Activated CD4-positive, alpha-beta T cell treated with anti-CD3 and anti-CD28 coated beads, Interleukin-2, Interleukin-6, amounts not matched to agents 100 ng/mL and 50 ng/mL, durations not matched to agents 16 hours and 8 hours (primary cell): Measurements from ENCODE around the gene SLC37A2.

Experiments used
- DNase-seq: peaks from one replicate; pipeline ENCODE4 v3.0.0-alpha.2; 2020

SLC37A2 gene

DNA sequence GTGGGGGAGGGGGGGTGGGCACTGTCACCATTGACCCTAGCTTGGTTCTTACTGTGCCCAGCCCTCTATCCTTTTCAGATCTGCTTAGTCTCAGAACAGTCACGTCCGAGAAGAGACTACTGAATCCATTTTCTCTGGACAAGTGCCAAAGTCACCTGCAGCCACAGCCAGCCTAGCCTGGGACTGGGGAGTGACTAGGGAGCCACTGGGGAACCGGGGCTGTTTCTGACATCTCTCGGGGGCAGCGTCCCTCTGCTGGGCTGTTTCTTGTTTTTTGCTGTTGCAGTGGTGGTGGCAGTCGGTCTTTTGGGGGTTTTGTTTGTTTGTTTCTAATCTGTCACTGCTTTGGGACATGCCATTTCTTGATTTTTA, 8.7 kb downstream of the SLC37A2 start:
- DNase-seq: no peak

DNA sequence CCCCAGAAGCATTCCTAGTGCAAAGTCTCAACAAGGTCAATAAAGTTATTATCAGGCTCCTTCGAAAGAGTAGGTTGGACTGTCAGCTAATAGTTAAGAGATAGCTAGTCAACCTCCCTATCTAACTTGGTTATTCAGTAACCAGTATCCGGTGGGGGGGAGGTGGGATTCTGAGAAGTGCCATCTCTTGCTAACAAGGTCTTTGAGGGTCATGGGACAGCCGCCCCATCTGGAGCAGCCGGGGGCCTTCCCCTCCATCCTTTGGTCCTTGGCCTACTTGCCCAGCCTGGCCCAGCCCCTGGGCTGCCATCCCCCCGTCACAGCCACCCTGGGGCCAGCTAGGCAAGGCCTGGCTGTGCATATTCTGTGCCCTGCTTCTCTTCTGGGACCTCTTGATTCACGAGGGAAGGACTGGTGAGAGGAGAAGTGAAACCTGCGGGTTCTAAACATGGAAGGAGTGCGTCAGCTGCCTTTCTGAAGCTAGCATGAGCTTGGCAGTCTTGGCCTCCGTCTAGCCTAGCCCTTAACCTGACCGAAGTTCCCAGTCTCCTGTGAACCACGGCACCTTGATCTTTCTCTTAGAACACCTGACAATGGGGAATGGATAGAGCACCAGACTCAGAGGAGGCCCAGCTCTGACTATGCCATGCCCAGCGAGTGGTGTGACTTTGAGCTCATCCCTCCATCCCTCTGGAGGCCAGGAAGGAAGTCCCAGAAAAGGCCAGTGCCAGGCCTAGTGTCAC, 9.3 kb downstream of the SLC37A2 start:
- DNase-seq: no peak

DNA sequence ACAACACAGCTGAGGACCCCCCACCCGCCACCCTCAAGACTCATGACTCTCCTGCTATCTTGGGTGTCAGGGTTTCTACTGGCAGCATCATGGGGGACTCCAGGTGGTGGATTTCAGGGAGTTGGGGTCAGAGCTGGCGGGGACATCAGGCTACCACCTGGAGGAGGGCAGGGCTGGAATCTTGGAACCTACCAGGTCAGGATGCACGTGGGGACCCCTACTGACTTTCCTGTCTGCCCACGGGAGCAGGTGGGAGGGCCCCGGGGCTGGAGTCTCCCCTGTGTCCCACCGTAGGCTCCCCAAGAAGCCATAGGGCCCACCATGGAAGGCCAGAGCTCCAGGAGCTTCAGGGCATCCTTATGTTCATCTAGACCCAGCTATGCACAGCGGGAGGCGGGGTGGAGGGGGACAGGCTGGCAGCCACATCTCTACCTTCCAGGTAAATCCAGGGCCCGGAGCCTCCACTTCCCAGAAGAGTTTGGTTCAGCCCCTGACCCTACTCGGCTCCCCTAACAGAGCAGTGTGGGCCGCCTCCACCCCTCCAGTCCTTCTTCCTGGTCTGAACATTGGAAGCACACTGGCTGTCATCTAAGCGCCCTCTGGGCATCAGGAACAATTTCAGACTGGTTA, 10.0 kb downstream of the SLC37A2 start:
- DNase-seq: no peak

- DNase-seq: no peak
Measured at GRCh38 chr11:125073616-125074483, 10.7 kb downstream of the SLC37A2 start.

DNA sequence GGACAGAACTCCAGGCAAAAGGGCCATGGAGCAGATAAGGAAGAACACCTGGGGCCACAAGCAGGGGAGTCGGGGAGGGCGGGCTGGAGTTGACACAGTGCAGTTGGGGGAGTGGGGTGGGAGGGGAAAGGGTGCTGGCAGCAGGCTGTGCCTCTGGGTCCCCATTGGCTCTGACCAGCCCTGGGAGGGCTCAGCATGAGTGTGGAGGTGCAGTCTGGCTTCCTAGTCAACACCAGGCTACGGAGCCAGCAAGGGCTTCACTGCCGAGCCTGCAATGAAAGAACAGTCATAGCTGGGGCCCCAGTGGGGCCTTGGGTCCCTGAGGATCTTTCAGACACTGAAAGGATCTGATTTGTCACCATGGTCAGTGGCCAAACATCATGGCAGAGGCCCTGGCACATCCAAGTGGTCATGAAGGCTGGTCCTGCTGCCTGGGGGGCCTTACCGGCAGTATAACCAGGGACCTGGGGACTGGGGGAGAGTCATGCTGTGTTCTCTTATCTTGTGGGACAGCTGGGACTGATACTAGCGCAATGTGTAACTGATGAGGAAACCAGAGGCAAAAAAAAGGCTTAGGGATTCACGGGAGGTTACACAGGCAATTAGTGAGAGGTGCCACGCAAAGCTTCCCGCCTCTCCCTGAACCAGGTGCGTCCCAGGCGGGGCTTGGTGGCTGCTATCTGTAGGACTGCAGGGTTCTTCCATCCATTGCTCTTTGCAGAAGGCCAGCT, 11.6 kb downstream of the SLC37A2 start:
- no peak for DNase-seq

DNA sequence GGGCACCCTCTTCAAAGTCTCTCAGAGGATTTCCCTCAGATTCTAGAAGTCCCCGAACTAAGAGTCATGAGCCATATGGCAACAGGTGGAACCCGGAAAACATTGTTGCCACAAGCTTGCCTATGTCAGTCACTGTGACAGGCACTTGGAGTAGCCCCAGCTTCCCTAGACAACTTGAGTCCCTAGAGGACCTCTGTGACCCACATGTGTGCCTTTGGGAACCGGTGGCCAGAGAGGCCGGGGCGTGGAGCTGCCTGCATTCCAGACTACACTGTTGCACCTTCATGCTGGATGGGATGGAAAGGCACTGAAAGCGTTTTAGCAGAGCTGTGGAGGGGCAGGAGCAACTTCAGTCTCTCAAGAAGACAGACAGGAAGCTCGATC, 12.1 kb downstream of the SLC37A2 start:
- DNase-seq: no peak

- no peak for DNase-seq
Measured at GRCh38 chr11:125075900-125076317, 12.8 kb downstream of the SLC37A2 start.

DNA sequence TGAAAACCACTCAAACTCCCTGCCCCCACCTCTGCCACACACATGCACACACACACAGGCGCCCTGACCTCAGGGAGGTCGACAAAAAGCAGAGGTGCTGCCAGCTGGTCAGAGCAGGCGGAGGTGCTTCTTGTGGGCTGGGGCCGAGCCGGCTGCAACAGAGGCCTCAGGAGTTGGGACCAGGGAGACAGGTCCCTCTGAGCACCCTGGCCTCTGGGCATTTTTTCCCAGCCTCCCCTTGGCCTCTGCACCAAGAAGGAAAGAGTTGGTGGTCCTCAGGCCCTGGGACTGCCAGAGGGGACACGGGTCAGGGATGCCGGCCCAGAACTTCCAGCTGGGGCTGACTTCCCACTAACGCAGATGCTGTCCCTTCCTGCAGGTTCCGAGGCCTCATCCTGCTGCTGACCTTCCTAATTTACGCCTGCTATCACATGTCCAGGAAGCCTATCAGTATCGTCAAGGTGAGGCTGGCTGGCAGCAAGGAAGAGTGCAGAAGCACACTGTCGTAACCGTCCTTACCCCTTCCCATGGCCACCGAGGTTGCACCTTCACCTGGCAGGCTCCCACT, 13.4 kb downstream of the SLC37A2 start:
- no peak for DNase-seq

DNA sequence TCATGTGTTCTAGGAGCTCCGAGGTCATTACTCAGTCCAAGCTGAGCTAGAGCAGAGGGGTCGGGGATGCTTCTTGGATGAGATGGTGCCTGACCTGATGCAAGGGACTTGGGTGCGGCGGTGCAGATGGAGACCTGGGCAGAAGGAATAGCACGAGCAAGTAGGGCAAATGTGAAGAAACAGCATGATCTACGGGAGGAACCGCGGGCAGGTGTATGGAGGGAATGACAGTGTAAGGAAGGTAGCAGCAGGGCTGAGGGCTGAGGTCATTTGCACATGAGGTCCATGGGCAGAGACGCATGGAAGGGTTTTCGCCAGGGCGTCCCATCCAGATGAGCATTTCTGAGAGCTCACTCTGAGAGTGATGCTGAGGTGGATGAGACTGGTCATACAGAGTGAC, 14.9 kb downstream of the SLC37A2 start:
- no peak for DNase-seq

DNA sequence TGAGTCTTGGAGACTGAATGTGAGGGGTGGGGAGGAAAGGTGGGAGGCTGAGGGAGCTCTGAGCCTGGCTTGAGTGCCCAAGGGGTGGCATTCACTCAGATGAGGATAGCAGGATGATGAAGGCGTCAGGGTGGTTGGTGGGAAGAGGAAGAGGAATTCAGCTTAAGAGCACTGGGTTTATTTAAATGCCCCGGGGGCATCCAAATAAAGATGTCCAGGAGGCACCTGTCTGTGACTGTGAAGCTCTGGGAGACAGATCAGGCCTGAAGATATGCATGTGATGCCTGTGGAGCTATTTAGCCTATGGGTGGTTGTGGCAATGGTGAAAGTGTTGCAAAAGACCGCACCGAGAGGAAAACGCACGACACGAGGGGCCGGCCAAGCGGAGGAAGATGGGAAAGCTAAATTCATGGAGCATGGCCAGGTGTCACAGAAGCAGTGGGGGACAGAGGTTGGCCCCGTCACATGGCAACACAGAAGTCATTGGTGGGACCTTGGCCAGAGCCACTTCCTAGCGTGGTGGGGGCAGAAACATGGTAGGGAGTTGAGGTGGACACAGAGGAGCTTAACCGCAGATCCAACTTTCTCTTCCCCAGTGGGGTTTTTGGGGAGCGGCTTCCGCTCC, 15.5 kb downstream of the SLC37A2 start:
- no peak for DNase-seq

DNA sequence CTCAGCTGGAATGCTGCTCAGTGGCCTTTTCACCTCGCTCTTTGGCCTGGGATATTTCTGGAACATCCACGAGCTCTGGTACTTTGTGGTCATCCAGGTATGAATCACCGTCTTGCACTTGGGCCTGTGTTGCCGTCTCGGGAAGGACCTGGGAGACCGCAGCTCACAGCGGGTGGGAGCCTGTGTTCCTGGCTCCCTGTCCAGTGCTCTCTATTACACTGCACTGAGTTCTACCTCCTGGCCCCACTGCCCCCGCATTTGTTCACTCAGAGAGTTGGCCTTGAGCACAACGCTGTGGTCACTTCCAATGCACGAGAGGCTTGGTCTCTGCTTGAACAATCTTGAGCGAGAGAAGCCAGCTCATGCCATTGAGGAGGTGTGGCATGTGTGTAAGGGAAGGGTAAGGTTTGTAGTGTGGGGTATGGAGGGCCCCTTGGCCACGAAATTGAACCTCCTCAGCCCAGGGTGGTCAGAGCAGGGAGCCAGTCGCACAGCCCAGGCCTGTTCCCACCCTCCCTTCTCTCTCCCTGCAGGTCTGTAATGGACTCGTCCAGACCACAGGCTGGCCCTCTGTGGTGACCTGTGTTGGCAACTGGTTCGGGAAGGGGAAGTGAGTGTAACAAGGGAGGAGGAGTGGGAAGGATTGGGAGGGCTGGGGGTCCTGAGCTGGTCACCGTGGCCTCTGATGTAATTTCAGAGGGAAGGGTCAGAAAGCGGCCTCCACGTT, 16.2 kb downstream of the SLC37A2 start:
- no peak for DNase-seq

DNA sequence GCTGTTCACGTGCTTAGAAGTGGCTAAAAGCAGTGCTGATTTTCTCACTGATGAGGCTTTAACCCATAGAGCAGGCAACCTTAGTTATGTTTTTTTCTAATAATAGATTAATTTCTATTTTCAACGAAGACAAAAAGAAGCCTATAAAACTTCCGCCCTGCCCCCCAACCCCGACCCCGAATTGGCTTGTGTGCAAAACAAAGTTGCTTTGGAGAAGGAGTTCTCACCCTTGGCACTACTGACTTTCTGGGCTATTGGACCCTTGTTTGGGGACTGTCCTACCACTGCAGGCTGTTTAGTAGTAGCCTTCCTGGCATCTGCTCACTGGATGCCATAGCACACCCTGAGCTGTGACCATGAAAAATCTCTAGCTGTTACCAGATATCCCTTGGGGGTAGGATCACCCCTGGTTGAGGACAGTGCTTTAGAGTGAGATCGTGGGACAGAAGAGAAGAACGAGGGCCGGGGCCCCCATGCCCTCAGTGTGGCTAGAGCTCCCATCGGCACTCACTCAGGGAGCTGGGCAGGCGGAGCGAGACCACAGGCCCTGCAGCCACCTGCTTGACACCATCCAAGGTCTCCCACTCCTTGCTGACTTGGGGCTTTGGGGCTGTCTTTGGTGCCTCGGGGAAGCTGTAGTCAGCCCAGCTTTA, 16.9 kb downstream of the SLC37A2 start:
- DNase-seq: no peak

- DNase-seq: no peak
Measured at GRCh38 chr11:125080531-125080911, 17.4 kb downstream of the SLC37A2 start.

DNA sequence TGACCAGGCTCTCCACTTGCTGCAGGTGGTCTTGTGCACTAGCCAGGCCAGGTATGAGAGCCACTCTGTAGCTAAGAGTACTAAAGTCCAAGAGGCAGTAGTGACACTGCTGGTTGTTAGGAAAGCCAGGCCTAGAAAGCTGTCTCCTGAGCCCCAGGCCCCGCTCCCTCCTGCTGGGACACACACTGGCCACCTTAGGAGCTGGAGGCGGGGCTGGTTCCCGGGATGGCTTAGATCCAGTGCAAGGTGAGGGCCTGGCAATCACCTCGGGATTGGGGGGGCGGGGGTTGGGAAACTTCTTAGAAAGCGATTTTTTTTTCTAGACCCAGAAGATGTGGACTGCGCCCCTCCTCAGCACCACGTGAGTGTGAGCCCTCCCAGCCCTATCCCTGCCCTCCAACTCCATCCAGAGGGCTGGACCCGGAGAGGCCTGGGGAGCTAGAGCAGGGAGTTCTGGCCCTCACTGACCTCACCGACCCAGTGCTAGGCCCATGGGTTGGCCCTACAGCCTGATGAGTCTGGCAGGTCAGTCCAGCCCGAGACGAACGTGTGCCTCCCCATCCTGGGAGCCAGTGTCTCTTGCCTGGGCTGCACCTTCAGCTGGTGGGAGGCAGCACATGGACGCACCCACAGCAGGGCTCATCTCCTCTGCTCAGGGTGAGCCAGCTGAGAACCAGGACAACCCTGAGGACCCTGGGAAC, 18.1 kb downstream of the SLC37A2 start:
- no peak for DNase-seq

DNA sequence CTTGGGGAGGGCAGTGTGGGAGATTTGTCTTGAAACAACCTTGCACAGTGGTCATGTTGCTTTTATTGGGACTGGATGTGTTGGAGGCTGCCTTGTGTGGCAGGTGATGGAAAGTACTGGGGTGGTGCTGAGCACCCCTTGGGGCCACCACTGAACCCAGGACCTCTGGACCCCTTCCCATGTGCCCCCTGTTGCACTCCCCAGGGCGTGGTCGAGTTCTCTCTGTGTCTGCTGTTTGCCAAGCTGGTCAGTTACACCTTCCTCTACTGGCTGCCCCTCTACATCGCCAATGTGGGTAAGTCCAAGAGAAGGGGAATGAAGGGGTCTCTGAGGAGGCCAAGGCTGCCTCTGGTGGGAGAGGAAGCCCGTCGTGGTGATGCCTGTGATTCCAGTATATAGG, 18.9 kb downstream of the SLC37A2 start:
- DNase-seq: no peak

- no peak for DNase-seq
Measured at GRCh38 chr11:125082611-125083311, 19.7 kb downstream of the SLC37A2 start.

GRCh38 chr11:125083312-125084056, 20.4 kb downstream of the SLC37A2 start:
- DNase-seq: no peak

DNA sequence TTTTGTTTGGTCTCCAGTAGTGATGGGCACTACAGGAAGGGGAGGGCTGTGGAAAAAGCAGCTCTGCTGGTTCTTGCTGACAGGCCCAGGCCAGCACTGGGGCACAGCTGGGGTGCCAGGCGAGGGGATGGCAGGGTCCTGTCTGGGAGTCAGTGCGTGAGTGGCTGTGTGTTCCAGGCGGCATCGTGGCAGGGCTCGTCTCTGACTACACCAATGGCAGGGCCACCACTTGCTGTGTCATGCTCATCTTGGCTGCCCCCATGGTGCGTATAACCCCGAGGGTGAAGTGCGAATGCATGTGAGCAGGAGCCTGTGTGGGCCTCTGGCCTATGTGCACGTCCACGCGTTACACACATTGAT, 20.9 kb downstream of the SLC37A2 start:
- no peak for DNase-seq

GRCh38 chr11:125084761-125085231, 21.7 kb downstream of the SLC37A2 start:
- DNase-seq: no peak
